D341Med (cell line): Measurements from ENCODE around the gene AMELX.

Source experiments
- DNase-seq: peaks from one replicate; pipeline ENCODE4 v3.0.0; 2012; ENCODE audit warnings: low spot score

The AMELX gene

GRCh38 chrX:11293113-11293512 is at the start of gene AMELX:
AMELX (plus strand) TSS chrX:11293413; CDS start chrX:11294789, 1,376 bp downstream.
- DNase-seq, result no peak

- DNase-seq, result no peak
These were observed 48.6 kb upstream of the AMELX start for GRCh38 chrX:11244636-11245035.

- no peak for DNase-seq
These were observed 38.6 kb upstream of the AMELX start for GRCh38 chrX:11254417-11255109.

GRCh38 chrX:11257290-11257689 is 35.9 kb upstream of the AMELX start:
- no peak for DNase-seq

- DNase-seq, result no peak
These were observed 35.5 kb upstream of the AMELX start for GRCh38 chrX:11257711-11258110.

GRCh38 chrX:11259437-11259836 is 33.8 kb upstream of the AMELX start:
- no peak for DNase-seq

- no peak for DNase-seq
These were observed 32.0 kb upstream of the AMELX start for GRCh38 chrX:11261260-11261659.

- no peak for DNase-seq
These were observed 28.3 kb upstream of the AMELX start for GRCh38 chrX:11264925-11265324.

- DNase-seq, result no peak
These were observed 27.9 kb upstream of the AMELX start for GRCh38 chrX:11265352-11265751.

- no peak for DNase-seq
These were observed 26.6 kb upstream of the AMELX start for GRCh38 chrX:11266573-11267003.

GRCh38 chrX:11267425-11267824 is 25.8 kb upstream of the AMELX start:
- DNase-seq, result no peak

- DNase-seq, result no peak
These were observed 24.2 kb upstream of the AMELX start for GRCh38 chrX:11269006-11269405.

GRCh38 chrX:11269996-11270395 is 23.2 kb upstream of the AMELX start:
- no peak for DNase-seq

- no peak for DNase-seq
These were observed 20.9 kb upstream of the AMELX start for GRCh38 chrX:11272290-11272689.

- DNase-seq, result no peak
These were observed 20.4 kb upstream of the AMELX start for GRCh38 chrX:11272863-11273262.

- no peak for DNase-seq
These were observed 19.7 kb upstream of the AMELX start for GRCh38 chrX:11273544-11273943.

GRCh38 chrX:11282043-11282442 is 11.2 kb upstream of the AMELX start:
- no peak for DNase-seq

- DNase-seq, result no peak
These were observed 7.6 kb upstream of the AMELX start for GRCh38 chrX:11285651-11286050.

GRCh38 chrX:11287505-11287904 is 5.7 kb upstream of the AMELX start:
- DNase-seq, result no peak

GRCh38 chrX:11290416-11291102 is 2.7 kb upstream of the AMELX start:
- no peak for DNase-seq

GRCh38 chrX:11296051-11296450 is 2.8 kb downstream of the AMELX start:
- DNase-seq, result no peak

- no peak for DNase-seq
These were observed 5.4 kb downstream of the AMELX start for GRCh38 chrX:11298600-11298999.

GRCh38 chrX:11304829-11305228 is 11.6 kb downstream of the AMELX start:
- no peak for DNase-seq

GRCh38 chrX:11305641-11306040 is 12.4 kb downstream of the AMELX start:
- no peak for DNase-seq
